ENCODE data around the gene SLX4IP.

The SLX4IP gene

DNA sequence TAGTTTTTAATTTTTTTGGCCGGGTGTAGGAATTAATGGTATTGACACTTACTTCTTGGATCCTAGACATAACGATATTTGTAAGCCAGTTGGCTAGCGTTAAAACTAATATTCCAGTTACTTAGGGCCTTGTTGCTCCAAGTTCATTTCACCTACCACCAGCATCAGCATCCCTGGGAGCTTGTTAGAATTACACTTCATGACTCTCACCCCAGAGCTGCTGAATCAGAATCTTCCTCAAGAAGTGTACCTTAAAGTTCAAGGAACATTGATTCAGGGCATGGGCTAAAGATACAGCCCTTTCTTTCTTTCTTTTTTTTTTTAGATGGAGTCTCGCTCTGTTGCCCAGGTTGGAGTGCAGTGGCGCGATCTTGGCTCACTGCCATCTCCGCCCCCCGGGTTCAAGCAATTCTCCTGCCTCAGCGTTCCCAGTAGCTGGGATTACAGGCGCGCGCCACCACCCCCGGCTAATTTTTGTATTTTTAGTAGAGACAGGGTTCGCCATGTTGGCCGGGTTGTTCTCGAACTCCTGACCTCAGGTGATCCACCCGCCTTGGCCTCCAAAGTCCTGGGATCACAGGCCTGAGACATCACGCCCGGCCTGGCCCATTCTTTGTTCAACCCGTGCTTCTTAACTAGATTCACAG is 1.1 kb downstream of the SLX4IP start:
- DNase-seq (ENCODE audit: low read depth), result no peak
- TF ChIP-seq, protein P1, sequence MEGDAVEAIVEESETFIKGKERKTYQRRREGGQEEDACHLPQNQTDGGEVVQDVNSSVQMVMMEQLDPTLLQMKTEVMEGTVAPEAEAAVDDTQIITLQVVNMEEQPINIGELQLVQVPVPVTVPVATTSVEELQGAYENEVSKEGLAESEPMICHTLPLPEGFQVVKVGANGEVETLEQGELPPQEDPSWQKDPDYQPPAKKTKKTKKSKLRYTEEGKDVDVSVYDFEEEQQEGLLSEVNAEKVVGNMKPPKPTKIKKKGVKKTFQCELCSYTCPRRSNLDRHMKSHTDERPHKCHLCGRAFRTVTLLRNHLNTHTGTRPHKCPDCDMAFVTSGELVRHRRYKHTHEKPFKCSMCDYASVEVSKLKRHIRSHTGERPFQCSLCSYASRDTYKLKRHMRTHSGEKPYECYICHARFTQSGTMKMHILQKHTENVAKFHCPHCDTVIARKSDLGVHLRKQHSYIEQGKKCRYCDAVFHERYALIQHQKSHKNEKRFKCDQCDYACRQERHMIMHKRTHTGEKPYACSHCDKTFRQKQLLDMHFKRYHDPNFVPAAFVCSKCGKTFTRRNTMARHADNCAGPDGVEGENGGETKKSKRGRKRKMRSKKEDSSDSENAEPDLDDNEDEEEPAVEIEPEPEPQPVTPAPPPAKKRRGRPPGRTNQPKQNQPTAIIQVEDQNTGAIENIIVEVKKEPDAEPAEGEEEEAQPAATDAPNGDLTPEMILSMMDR (IDR thresholded peaks at IDR 0.05; ENCODE audit: insufficient read depth, low read depth, low read length, missing control alignments), result no peak
- H3K4me3 ChIP-seq (ENCODE audit: low read depth, low read length), result peak overlapping the region; percentile 59

- H3K4me3 ChIP-seq (ENCODE audit: low read depth, low read length), result no peak overlapping the region
- TF ChIP-seq, protein P1 (IDR thresholded peaks at IDR 0.05; ENCODE audit: insufficient read depth, low read depth, low read length, missing control alignments), result no peak
- no peak for DNase-seq (ENCODE audit: low read depth)
These were observed 3.1 kb downstream of the SLX4IP start for GRCh38 chr20:10438217-10438616.

GRCh38 chr20:10443936-10444335 is 8.8 kb downstream of the SLX4IP start:
- H3K4me3 ChIP-seq (ENCODE audit: low read depth, low read length), result no peak overlapping the region
- DNase-seq (ENCODE audit: low read depth), result no peak
- TF ChIP-seq, protein P1 (IDR thresholded peaks at IDR 0.05; ENCODE audit: insufficient read depth, low read depth, low read length, missing control alignments), result no peak

DNA sequence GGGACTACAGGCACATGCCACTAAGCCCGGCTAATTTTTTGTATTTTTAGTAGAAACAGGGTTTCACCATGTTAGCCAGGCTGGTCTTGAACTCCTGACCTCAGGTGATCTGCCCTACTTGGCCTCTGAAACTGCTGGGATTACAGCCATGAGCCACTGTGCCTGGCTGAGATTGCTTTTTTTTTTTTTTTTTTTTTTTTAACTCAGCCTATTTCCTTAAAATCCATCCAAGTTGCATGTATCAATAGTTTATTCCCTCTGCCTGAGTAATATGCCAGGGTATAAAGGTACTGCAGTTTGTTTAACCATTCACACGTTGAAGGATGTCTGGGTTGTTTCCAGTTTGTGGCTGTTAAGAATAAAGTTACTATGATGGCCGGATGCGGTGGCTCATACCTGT is 10.7 kb downstream of the SLX4IP start:
- TF ChIP-seq, protein P1 (IDR thresholded peaks at IDR 0.05; ENCODE audit: insufficient read depth, low read depth, low read length, missing control alignments), result no peak
- H3K4me3 ChIP-seq (ENCODE audit: low read depth, low read length), result no peak overlapping the region
- no peak for DNase-seq (ENCODE audit: low read depth)

DNA sequence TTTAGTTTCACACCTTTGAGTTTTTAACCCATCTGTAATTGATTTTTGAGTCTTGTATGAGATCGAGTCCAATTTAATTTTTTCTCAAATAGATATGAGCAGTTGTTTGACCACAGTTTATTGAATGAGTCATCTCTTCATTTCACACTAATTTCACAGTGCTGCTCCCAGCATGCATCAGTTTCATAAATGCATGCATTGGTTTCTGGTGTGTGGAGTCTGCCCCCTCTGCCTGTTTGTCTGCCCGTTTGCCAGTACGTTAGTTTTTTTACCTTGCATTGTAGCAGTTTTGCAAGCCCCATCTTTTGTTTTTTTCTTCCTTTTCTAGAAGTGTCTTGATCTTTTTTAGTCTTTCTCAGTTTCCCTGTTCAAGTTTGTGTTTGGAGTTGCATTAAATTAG is 11.9 kb downstream of the SLX4IP start:
- H3K4me3 ChIP-seq (ENCODE audit: low read depth, low read length), result peak overlapping the region; percentile 42
- peak; percentile 93 for DNase-seq (ENCODE audit: low read depth)
- TF ChIP-seq, protein P1 (IDR thresholded peaks at IDR 0.05; ENCODE audit: insufficient read depth, low read depth, low read length, missing control alignments), result no peak

DNA sequence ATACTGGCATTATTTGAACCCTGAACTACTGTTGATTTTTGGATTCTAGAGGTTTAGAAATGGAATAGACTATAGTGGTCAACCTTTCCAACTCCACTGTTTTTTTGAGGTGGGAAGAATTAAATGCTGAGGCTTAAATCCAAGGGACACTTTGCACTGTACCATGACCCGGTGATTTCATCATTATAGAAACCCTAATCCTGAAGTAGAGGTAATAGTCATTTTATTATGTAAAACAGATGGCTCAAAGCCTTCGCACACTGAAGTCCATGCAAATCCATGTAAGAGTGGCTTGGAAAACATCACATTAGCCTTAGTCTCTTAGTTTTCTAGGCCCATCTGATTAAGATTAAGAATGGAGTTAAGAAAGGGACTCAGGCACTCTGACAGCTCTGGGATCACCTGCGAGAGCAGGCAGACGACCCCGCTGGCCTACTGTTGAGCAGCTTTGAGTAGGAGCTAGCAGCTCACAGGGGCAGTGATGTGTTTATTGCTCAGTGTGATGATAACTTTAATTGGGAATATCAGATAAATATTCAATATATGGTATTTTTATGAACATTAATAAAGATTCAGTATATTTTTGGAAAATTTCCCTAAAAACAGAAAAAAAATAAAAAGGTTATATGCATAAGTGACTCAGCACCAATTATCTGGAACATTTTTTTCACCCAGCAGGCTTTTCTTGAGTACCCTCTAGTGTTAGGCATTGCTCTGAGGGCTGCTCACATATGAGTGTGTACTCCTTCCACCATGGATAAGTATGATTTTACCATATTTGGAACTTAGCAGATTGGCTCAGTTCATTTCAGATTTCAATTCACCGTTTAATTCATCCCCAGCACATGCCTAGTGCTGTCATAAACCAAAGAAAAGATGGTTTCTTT is 13.4 kb downstream of the SLX4IP start:
- TF ChIP-seq, protein P1 (IDR thresholded peaks at IDR 0.05; ENCODE audit: insufficient read depth, low read depth, low read length, missing control alignments), result no peak
- no peak overlapping the region for H3K4me3 ChIP-seq (ENCODE audit: low read depth, low read length)
- no peak for DNase-seq (ENCODE audit: low read depth)

Measured in GM12865 (cell line).